ENCODE data around the gene NXT1.

The NXT1 gene

DNA sequence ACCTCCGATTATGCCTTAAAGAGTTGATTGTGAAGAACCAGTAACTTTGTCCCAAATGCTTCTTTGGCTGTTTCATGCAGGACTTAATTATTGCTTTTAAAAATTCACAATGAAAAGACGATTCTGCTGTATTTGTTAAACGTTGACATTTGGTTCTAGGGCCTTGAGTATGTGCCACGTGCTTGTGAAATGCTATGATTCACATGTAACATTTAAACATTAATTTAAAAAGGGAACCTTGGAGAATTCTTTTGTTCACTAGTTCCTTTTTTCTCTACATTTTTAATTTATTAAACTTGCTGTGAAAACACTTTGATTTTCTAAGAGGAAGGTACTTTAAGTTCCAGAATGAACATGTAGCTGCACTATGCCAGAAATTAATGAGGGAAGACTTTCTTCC is 20.9 kb downstream of the NXT1 start:
- TF ChIP-seq CSDC2 (CRISPR knock-in tag; IDR thresholded peaks at IDR 0.05) (no peak), TOX (CRISPR knock-in tag; IDR thresholded peaks at IDR 0.05; ENCODE audit: borderline replicate concordance) (no peak)
- no peak for ATAC-seq

DNA sequence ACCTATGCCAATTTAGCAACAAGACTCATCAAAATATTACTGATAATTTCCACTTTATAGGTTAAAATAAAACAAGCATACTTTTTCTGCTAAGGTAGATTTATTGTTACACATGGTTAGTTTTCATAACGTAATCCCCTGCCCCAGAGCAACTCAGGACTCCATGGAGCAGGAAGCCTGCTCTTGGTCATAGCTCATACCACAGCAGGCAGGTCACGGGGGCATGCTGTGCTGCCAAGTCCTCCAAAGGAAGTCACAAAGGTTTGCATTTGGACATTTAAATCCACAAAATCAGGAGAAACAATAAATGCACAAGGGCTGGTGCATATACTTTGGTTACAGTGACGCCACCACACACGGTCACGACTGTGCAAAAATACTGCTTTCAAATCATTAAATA is 23.9 kb downstream of the NXT1 start:
- no peak for ATAC-seq

DNA sequence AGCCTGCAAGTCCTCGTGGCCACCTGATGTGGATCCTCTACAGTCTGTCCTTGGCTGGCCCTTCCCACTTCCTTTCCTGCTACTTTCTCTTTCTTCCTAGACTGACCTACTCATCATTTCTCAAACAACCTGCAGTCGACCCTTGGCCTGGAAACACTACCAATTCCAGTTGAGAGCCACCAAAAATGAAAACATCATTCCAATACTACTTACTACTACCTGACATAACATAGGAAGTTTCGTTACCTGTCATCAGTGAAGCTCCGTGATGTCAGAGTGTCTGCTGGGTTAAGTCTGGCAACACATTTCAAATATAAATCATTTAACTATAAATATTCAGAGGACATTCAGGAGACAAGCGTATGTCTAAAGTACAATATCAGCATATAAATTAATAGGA is 25.2 kb downstream of the NXT1 start:
- no peak for TF ChIP-seq ZC3H10 (CRISPR knock-in tag; IDR thresholded peaks at IDR 0.05)
- TF ChIP-seq TOX (CRISPR knock-in tag; IDR thresholded peaks at IDR 0.05; ENCODE audit: borderline replicate concordance) = no peak
- TF ChIP-seq SNAI2 (CRISPR knock-in tag; IDR thresholded peaks at IDR 0.05) = no peak
- no peak for TF ChIP-seq TCF4 (CRISPR knock-in tag; IDR thresholded peaks at IDR 0.05; ENCODE audit: borderline replicate concordance)
- no peak for TF ChIP-seq ZNF8 (CRISPR knock-in tag; IDR thresholded peaks at IDR 0.05)
- no peak for TF ChIP-seq ZFP3 (CRISPR knock-in tag; IDR thresholded peaks at IDR 0.05)
- TF ChIP-seq, protein P1, sequence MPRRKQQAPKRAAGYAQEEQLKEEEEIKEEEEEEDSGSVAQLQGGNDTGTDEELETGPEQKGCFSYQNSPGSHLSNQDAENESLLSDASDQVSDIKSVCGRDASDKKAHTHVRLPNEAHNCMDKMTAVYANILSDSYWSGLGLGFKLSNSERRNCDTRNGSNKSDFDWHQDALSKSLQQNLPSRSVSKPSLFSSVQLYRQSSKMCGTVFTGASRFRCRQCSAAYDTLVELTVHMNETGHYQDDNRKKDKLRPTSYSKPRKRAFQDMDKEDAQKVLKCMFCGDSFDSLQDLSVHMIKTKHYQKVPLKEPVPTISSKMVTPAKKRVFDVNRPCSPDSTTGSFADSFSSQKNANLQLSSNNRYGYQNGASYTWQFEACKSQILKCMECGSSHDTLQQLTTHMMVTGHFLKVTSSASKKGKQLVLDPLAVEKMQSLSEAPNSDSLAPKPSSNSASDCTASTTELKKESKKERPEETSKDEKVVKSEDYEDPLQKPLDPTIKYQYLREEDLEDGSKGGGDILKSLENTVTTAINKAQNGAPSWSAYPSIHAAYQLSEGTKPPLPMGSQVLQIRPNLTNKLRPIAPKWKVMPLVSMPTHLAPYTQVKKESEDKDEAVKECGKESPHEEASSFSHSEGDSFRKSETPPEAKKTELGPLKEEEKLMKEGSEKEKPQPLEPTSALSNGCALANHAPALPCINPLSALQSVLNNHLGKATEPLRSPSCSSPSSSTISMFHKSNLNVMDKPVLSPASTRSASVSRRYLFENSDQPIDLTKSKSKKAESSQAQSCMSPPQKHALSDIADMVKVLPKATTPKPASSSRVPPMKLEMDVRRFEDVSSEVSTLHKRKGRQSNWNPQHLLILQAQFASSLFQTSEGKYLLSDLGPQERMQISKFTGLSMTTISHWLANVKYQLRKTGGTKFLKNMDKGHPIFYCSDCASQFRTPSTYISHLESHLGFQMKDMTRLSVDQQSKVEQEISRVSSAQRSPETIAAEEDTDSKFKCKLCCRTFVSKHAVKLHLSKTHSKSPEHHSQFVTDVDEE (CRISPR knock-in tag; IDR thresholded peaks at IDR 0.05) = no peak
- TF ChIP-seq CSDC2 (CRISPR knock-in tag; IDR thresholded peaks at IDR 0.05) = no peak
- no peak for ATAC-seq

More for the DNA sequence above, 23.9 kb downstream of the NXT1 start:
- TF ChIP-seq RARB (CRISPR knock-in tag; IDR thresholded peaks at IDR 0.05) = no peak
- no peak for TF ChIP-seq TOX (CRISPR knock-in tag; IDR thresholded peaks at IDR 0.05; ENCODE audit: borderline replicate concordance)

DNA sequence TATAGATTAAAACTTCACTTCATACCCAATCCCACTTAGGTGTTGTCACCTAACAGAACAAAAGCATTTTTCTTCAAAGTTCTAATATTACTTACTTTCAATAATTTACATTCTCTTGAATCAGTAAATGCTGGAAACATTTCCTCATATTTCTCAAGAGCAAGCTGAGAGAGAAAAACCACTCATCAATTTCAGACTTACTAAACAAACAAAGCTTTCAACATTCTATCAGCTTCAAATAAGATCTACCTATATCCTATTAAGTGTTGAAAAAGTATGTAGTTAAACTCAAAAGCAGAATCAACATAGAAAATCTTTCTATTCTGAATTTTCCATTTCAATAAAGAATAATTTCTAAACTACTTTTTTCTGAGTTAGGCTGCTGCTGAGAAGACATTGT is 29.2 kb downstream of the NXT1 start:
- no peak for ATAC-seq
- no peak for TF ChIP-seq ZNF70 (CRISPR knock-in tag; IDR thresholded peaks at IDR 0.05)

DNA sequence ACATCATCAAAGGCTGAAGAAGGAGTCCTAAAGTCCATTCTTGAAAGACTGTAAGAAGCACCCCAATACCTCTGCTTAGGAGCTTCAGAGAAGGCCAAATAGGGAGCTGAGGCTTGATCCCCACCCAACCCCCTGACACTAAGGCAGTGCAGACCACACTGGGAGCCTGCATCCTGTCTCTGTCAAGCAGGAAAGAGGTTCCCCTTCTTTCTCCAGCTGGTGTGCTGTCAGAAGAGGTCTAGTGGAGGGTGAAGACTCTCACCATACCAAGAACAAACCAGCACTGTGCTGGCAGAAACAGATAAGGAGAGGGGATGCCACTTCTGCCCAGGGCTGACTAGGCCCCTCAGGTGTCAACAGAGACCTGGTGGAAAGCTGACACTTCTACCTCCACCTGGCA is 31.3 kb downstream of the NXT1 start:
- no peak for ATAC-seq
- TF ChIP-seq ESRRG (CRISPR knock-in tag; IDR thresholded peaks at IDR 0.05) = no peak
- TF ChIP-seq TCF4 (CRISPR knock-in tag; IDR thresholded peaks at IDR 0.05; ENCODE audit: borderline replicate concordance) = no peak
- TF ChIP-seq ZFP3 (CRISPR knock-in tag; IDR thresholded peaks at IDR 0.05) = no peak
- TF ChIP-seq, protein P1 (CRISPR knock-in tag; IDR thresholded peaks at IDR 0.05) = no peak
- TF ChIP-seq BACH2 (CRISPR knock-in tag; IDR thresholded peaks at IDR 0.05; ENCODE audit: borderline replicate concordance) = no peak
- no peak for TF ChIP-seq ZNF565 (CRISPR knock-in tag; conservative IDR thresholded peaks at IDR 0.05; ENCODE audit: low read depth)
- no peak for TF ChIP-seq ISL1 (CRISPR knock-in tag; IDR thresholded peaks at IDR 0.05)
- no peak for TF ChIP-seq TOX (CRISPR knock-in tag; IDR thresholded peaks at IDR 0.05; ENCODE audit: borderline replicate concordance)
- TF ChIP-seq SNAI2 (CRISPR knock-in tag; IDR thresholded peaks at IDR 0.05) = no peak
- no peak for TF ChIP-seq ZNF70 (CRISPR knock-in tag; IDR thresholded peaks at IDR 0.05)
- TF ChIP-seq OSR1 (CRISPR knock-in tag; IDR thresholded peaks at IDR 0.05) = no peak
- TF ChIP-seq PPARA (CRISPR knock-in tag; IDR thresholded peaks at IDR 0.05; ENCODE audit: borderline replicate concordance) = no peak
- TF ChIP-seq, protein P2, sequence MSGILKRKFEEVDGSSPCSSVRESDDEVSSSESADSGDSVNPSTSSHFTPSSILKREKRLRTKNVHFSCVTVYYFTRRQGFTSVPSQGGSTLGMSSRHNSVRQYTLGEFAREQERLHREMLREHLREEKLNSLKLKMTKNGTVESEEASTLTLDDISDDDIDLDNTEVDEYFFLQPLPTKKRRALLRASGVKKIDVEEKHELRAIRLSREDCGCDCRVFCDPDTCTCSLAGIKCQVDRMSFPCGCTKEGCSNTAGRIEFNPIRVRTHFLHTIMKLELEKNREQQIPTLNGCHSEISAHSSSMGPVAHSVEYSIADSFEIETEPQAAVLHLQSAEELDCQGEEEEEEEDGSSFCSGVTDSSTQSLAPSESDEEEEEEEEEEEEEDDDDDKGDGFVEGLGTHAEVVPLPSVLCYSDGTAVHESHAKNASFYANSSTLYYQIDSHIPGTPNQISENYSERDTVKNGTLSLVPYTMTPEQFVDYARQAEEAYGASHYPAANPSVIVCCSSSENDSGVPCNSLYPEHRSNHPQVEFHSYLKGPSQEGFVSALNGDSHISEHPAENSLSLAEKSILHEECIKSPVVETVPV (CRISPR knock-in tag; IDR thresholded peaks at IDR 0.05) = no peak
- TF ChIP-seq ZC3H10 (CRISPR knock-in tag; IDR thresholded peaks at IDR 0.05) = no peak
